Activated CD4-positive, alpha-beta T cell treated with anti-CD3 and anti-CD28 coated beads, Interleukin-10, Interleukin-2, amounts not matched to agents 100 ng/mL and 50 ng/mL, durations not matched to agents 16 hours and 8 hours (primary cell): Measurements from ENCODE around the gene REXO2.

Experiments
- DNase-seq: peaks from one replicate; pipeline ENCODE4 v3.0.0-alpha.2; 2020

The REXO2 gene

DNA sequence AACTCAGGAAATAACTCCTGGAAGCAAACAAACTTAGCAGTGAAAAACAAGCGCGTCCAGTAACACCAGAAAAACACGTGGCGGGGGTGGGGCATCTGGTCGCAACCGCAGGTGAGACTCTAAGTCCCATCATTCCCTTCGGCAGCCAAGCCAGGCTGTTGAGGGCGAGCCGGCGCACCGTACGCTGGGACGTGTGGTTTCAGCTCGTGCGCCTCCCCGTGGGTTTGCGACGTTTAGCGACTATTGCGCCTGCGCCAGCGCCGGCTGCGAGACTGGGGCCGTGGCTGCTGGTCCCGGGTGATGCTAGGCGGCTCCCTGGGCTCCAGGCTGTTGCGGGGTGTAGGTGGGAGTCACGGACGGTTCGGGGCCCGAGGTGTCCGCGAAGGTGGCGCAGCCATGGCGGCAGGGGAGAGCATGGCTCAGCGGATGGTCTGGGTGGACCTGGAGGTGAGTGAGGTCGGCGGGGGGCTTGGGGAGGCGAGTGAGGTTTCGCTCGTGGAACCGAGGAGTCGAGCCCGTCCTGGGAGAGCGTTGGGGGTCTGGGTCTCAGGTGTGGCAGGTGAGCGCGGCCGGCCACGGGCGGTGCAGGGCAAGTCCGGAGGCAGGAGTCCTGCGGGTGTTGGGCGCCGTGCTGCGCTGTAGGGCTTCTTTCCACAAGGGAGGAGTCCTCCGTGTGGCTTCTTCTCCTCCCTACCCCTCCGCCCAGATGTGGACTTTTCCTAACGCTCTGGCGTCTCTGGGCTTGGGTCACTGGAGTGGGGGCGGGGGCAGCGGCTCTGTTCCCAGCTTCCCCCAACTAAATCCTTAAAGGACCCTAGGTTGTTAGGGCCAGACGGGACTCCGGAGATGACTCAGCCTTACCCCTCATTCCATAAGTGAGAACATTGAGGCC, at the start of gene REXO2:
Gene REXO2, plus strand, starts transcription at position 239 of the 892 bp plus-strand sequence. Its CDS starts 62 bp downstream, at position 301.
- DNase-seq, result peak; percentile 96

DNA sequence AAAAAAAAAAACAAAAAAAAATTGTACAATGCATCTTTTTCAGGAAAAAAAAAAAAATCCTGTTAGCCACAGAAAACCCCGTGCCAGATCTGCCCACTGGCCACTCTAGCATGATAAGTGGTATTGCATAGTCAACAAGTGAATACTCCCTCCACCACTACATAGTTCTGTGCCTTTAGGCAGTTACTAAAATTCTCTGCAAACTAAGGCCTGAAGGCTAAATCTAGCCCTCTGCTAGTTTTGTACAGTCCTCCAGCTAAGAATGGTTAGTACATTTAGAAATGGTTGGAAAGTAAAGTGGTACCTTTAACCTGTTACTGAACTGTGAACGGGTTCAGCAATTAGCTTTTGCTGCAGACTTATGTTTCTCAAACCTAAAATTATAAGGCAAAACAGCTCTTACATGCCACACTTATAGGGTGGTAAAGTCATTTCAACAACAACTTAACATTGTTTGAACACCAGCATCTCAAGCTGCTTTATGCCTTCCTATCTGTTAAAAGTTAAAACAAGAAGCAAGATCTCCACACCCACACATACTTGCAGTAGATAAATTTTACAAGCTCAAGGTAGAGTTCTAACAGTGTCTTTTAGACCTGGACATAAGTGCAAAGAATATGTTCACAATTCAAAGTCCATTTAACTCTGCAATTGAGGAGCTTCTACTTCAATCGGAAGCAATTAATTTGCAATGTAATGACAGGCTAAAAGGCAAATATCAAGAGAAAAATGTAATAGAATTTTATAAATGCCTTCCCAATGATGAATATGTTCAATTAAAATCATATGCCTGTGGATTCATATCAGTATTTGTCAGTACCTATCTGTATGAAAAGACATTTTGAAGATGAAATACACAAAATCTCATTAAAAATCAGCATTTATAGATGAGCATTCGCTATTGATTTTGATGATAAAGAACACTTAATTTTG, 46.3 kb upstream of the REXO2 start:
- no peak for DNase-seq

DNA sequence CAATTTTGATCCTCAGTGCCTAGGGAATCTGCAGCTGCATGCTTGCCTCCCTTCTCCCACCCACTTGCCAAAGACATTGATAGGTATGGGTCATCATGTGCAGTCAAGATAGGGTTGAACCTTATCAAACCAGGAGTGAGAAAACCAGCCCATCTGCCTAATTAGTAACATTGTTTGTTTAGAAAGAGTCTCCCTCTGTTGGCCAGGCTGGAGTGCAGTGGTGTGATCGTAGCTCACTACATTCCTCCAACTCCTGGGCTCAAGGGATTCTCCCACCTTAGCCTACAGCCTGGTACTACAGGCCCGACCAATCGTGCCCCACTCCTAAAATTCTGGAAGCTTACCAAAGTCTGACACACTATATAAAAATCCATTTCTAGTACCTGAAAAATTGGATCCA, 43.5 kb upstream of the REXO2 start:
- no peak for DNase-seq

DNA sequence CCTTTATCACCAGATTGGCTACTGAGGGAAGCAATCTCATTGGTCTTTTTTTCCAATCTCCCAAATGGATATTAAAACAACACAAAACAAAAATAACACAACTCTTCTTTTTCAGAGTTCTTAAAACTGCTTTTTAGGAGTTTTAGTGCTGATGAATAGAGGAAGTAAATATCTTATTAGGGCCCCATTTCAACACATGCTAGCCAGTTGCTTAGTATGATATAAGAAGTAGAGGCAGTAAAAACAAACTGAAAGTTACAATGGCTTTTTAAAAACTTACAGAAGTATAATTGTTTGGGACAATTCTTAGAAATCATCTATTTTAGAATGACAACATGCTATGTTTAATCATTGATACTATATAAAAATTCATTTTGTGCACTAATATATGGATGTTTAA, 42.4 kb upstream of the REXO2 start:
- DNase-seq, result no peak

GRCh38 chr11:114397349-114397982, 41.8 kb upstream of the REXO2 start:
- no peak for DNase-seq

DNA sequence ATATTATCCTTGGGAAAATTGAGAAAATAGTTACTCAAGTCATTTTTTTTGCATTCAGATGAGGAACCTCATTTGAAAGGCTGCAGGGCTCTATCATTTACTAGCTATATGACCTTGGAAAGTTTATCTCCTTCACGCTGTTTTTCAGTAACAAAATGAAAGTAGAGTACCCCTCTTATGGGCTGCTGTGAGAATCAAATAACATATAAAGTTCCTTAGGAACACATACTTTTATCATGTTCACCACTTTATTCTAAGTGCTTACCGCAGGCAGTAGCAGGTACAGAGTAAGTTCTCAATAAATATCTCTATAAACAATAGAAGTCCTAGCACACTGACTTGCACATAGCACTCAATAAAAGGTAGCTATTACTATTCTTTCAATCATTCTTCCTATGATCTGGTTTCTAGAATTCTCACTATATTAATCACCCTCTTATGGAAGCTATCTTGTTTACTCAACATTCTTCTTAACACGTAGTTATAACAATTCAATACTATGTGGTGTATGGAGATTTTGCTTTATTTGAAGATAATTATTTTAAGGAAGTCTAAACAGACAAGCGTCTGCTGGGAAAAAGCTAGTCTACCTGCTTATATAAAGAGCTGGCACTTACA, 40.9 kb upstream of the REXO2 start:
- DNase-seq, result no peak

DNA sequence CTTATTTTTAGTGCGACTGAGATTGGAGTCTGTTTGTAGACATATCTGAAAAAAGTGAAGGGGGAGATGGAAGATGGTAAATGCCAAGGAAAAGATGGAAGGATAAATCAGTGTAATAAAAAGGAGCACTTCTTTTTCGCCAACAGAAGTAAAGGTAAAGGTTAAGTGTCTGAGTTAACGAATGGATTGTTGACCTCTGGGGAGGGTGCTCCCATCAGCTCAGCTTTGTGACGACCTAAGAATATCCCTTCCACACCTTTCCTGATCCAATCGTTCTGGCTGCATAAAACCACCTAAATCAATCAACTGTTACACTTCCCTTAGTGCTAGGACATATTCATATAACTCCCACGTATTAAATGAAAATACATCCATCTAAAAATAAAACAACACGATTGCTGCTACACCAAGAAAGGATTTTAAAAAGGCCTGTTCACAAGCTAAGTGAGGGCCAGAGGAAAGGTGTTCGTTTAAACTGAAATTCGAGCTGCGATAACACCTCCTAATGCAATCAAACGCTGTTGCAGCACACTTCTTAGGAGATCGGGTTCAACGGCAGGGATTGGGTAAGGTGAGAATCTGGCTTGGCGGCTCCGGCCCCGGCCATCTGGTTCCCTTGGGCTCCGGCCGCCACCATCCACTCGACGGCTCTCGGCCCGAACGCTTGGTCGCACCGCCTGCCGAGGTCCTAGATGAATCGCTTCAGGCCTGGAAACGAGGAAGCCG, 39.6 kb upstream of the REXO2 start:
- DNase-seq, result no peak

DNA sequence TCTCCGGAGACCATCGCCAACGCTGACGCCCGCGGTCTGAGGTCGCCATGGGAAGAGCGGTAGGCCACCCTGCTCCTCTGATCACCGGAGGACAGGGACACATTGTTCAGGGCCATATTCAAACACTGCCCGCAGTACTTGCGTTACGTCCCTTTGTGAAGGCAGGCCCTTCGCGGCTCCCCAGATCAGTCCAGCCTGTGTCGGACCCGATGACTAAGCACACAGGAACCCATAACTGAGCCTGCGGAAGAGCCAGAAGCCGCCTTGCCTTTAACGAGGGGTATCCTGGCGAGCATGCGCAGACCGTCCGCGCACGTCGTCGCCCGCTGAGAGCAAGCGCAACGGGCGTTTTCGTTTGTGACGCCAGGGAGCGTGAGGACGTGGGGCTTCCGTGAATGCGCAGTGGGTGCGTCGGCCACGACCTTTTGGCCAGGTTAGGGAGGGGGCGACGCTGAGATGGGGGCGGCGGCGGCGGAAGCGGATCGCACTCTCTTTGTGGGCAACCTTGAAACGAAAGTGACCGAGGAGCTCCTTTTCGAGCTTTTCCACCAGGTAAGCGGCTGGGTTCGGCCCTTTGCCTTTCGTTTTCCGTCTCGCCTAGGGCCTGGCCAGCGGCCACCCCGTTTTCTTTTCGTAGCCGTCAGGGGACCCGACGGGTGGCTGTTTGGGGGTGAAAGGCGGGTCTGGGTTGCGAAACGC, 38.9 kb upstream of the REXO2 start, which contains the start of the genes C11orf71 and RBM7:
Gene C11orf71, minus strand, starts transcription at position 296 of the 699 bp plus-strand sequence. Its CDS starts 180 bp downstream, at position 116.
Gene RBM7, plus strand, starts transcription at position 451 of the 699 bp plus-strand sequence. Its CDS starts 6 bp downstream, at position 457.
- peak; percentile 98 for DNase-seq

- no peak for DNase-seq
These were observed 38.4 kb upstream of the REXO2 start for GRCh38 chr11:114400915-114401223.

DNA sequence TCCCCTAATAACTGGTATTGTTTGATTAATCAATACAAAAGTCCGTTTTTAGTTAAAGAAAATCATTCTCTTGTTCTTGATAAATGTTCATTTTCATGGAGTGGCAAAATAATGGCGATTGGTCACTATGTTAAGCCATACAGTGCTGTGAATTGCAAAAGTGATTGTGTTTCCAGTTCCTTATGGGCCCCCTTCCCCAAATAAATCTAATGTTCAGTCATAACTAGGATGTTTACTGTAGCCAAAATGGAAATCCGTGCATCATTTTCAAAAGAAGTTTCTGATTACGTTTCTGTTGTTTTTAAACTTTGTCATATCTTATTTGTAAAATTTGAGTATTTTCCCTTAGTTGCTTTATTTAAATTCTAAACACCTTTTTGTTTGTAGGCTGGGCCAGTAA, 38.0 kb upstream of the REXO2 start:
- peak; percentile 4 for DNase-seq

GRCh38 chr11:114412946-114413345, 26.3 kb upstream of the REXO2 start:
- no peak for DNase-seq

GRCh38 chr11:114413958-114414357, 25.3 kb upstream of the REXO2 start:
- no peak for DNase-seq

DNA sequence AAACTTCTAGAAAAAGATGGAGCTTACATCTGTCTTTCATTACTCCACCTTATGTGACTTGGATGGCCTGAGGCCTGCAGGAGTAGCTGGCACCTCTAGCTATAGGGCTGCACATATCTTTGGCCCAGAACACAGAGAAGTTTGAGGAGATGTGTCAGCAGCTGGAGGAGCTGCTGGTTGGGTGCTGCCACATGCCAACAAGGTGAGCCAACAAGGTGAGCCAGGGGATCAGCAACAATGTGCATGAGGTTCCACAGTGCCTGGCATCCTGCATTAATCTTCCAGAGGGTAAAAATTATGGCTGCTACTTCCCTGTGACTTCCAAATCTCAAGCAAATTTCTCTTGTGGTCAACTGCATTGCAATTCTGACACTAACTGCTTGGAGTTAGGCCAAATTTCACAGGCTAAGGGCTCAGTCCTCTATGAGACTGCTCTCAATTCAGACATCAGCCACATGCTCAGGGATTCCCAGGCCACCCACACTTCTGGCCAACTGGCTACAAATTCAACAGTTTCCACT, 22.8 kb upstream of the REXO2 start:
- DNase-seq, result no peak

GRCh38 chr11:114426280-114426679, 13.0 kb upstream of the REXO2 start:
- DNase-seq, result no peak

DNA sequence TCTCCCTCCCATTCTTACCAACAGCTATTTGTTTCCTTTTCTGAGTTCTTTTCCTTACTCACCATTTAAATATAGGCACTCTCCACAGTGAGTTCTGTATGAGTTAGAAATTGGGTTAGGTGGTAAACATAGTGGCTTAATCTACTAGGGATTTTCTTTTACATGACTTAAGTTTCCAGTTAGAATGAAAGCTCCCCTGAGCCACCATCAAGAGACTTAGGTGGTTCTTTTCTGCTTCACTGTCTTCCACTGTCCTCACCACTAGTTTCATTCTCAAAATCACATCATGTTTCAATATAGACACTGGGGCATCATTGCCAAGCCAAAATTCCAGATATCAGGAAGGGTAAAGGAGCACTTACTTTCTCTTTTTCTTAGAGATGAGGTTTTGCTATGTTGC, 9.0 kb upstream of the REXO2 start:
- no peak for DNase-seq

DNA sequence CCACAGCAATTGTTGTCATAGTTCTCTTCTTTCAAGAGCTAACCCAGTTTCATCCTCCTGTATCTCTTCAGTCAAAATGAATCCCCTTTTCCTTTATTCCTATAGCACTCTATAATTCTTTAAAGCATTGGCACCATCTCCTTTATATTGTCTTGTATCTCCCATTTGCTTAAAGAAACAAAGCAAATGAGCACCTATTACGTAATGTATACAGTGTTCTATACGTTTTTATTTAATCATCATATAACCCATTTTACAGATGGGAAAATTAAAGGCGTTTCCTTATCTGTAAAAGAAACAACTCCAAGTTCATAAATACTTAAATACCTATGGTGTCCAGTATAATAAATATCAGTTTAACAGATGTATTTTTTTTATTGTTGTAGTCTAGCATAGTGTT, 6.4 kb upstream of the REXO2 start:
- DNase-seq, result no peak

DNA sequence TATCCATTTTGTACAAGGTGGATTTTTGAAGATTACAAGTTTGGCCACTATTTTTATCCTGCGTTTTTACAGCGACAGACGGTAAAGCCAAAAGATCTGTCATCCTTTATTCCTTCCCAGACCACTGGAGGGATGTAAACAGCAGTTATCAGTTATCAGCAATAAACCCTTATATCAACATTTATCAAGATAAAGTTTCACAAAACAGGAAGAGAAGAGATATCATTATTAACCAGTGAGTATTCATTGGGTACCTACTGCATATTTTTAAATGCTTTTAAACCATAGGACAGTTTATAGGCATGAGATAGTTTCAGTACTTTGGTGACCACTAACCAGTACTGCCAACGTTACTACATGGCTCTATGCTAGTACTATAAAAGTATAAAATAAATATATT, 5.9 kb upstream of the REXO2 start:
- DNase-seq, result no peak

DNA sequence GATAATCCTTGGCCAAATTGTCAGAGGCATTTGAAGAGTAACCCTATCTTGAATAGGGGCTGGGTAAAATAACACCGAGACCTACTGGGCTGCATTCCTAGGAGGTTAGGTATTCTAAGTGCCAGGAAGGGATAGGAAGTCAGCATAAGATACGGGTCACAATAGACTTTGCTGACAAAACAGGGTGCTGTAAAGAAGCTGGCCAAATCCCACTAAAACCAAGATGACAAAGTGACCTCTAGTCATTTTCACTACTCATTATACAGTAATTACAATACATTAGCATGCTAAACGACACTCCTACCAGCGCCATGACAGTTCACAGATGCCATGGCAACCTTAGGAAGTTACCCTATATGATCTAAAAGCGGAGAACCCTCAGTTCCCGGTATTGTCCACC, 964 bp upstream of the REXO2 start:
- no peak for DNase-seq

GRCh38 chr11:114440121-114440860, 1.0 kb downstream of the REXO2 start:
- DNase-seq, result no peak
